IMR-90 (cell line): ENCODE data around the gene MAZ.

Experiments used
- BHLHE40 ChIP-seq: fragments of 150-350 bp; IDR thresholded peaks from 2 replicates; pipeline ENCODE4 v1.6.1; 2016; ENCODE audit warnings: mild to moderate bottlenecking, low read depth, low read length
- CHD1 ChIP-seq: IDR thresholded peaks from 2 replicates; pipeline ENCODE4 v1.6.1; 2012; ENCODE audit warnings: low read depth, low read length, improper control_type of control experiment
- MAZ ChIP-seq: IDR thresholded peaks from 2 replicates; pipeline ENCODE4 v1.6.1; 2012; ENCODE audit warnings: low read depth, mild to moderate bottlenecking, low read length, improper control_type of control experiment, moderate library complexity, borderline replicate concordance
- MXI1 ChIP-seq: IDR thresholded peaks from 2 replicates; pipeline ENCODE4 v1.6.1; 2012; ENCODE audit warnings: low read depth, mild to moderate bottlenecking, low read length, moderate library complexity, borderline replicate concordance
- POLR2A ChIP-seq: IDR thresholded peaks from 2 replicates; pipeline ENCODE4 v1.6.1; 2012; ENCODE audit warnings: mild to moderate bottlenecking, low read depth, low read length
- RAD21 ChIP-seq: IDR thresholded peaks from 2 replicates; pipeline ENCODE4 v1.6.1; 2012; ENCODE audit warnings: low read length, improper control_type of control experiment
- USF2 ChIP-seq: fragments of 150-350 bp; IDR thresholded peaks from 2 replicates; pipeline ENCODE4 v1.6.1; 2017; ENCODE audit warnings: mild to moderate bottlenecking, antibody characterized with exemption, low read length, low read depth

- TF ChIP-seq BHLHE40 (no peak), CHD1 (no peak), RAD21 (no peak), USF2 (no peak), MXI1 (no peak), POLR2A (no peak), MAZ (no peak)
Observed at GRCh38 chr16:29810699-29811169, 4.4 kb downstream of the MAZ start.
